T-helper 2 cell treated with Interferon-gamma antibody and Interleukin-4, amounts not matched to agents 100 ng/mL and 5 ng/mL, for 36 hours (primary cell): ENCODE data around the gene GJC1. TPM values are rescaled to one million over a fixed set of nuclear protein-coding genes. Genes with fewer than 3 reads are reported as not detected.

Experiments used
- total RNA-seq: library from RNA; stranded (reverse); gene quantifications from 2 replicates; pipeline ENCODE4 v1.2.3, GENCODE V29; 2022

The GJC1 gene
- total RNA-seq, 1 donor from 2014 or later: 2.2 TPM

Other genes with a start within 250 kb of the GJC1 start
- 0.20 and 0.61 TPM in 2 replicates for gene MEIOC, start 173.8 kb downstream of the GJC1 start, total RNA-seq
- gene CCDC43, start 140.5 kb downstream of the GJC1 start, total RNA-seq: 28.2 and 29.4 TPM in 2 replicates
- gene DBF4B, start 121.6 kb downstream of the GJC1 start, total RNA-seq: 26.1 and 27.4 TPM in 2 replicates
- 0.09 and 0.25 TPM in 2 replicates for gene ADAM11, start 71.3 kb downstream of the GJC1 start, total RNA-seq
- not detected in 2 replicates for gene HIGD1B, start 17.6 kb upstream of the GJC1 start, total RNA-seq
- gene EFTUD2, start 69.2 kb upstream of the GJC1 start, total RNA-seq: 147 and 159 TPM in 2 replicates
- gene GFAP, start 85.2 kb upstream of the GJC1 start, total RNA-seq: not detected in 2 replicates
- 83.6 and 84.5 TPM in 2 replicates for gene KIF18B, start 117.5 kb upstream of the GJC1 start, total RNA-seq
- gene C1QL1, start 138.0 kb upstream of the GJC1 start, total RNA-seq: 0.45 and 0.52 TPM in 2 replicates
- gene DCAKD, start 221.3 kb upstream of the GJC1 start, total RNA-seq: 28.6 and 28.7 TPM in 2 replicates
- 122 and 125 TPM in 2 replicates for gene NMT1, start 231.0 kb upstream of the GJC1 start, total RNA-seq